GM19043 (cell line): ENCODE data around the gene CFAP46.

ENCODE experiments used
- ATAC-seq: cut with Tn5 transposase; IDR thresholded peaks from one replicate; pipeline ENCODE4 v1.9.1; 2021; ENCODE audit warnings: low read depth; ENCODE audit not compliant: unreplicated experiment

The CFAP46 gene

GRCh38 chr10:132885451-132886210 lies 56.7 kb downstream of the CFAP46 start:
- no peak for ATAC-seq

- no peak for ATAC-seq
Observed at GRCh38 chr10:132884691-132885271, 57.6 kb downstream of the CFAP46 start.

- no peak for ATAC-seq
Observed at GRCh38 chr10:132884041-132884440, 58.3 kb downstream of the CFAP46 start.

- ATAC-seq, result no peak
Observed at GRCh38 chr10:132883391-132883881, 58.9 kb downstream of the CFAP46 start.

GRCh38 chr10:132882069-132882951 lies 60.1 kb downstream of the CFAP46 start:
- no peak for ATAC-seq

GRCh38 chr10:132881186-132881920 lies 61.0 kb downstream of the CFAP46 start:
- ATAC-seq, result no peak

- no peak for ATAC-seq
Observed at GRCh38 chr10:132880128-132880981, 62.0 kb downstream of the CFAP46 start.

GRCh38 chr10:132879408-132880127 lies 62.8 kb downstream of the CFAP46 start:
- no peak for ATAC-seq

- no peak for ATAC-seq
Observed at GRCh38 chr10:132878730-132879407, 63.5 kb downstream of the CFAP46 start.

GRCh38 chr10:132878091-132878729 lies 64.2 kb downstream of the CFAP46 start:
- no peak for ATAC-seq

- no peak for ATAC-seq
Observed at GRCh38 chr10:132877473-132877872, 64.9 kb downstream of the CFAP46 start.

- no peak for ATAC-seq
Observed at GRCh38 chr10:132876993-132877431, 65.4 kb downstream of the CFAP46 start.

- ATAC-seq, result no peak
Observed at GRCh38 chr10:132876131-132876860, 66.1 kb downstream of the CFAP46 start.

- ATAC-seq, result no peak
Observed at GRCh38 chr10:132875435-132875834, 66.9 kb downstream of the CFAP46 start.

- ATAC-seq, result no peak
Observed at GRCh38 chr10:132873395-132873794, 69.0 kb downstream of the CFAP46 start.

- no peak for ATAC-seq
Observed at GRCh38 chr10:132872658-132873057, 69.7 kb downstream of the CFAP46 start.

GRCh38 chr10:132870426-132870825 lies 71.9 kb downstream of the CFAP46 start:
- no peak for ATAC-seq
